Vagina (tissue), 2 donors: Measurements from ENCODE around the gene ANGPT4. TPM values are rescaled to one million over a fixed set of nuclear protein-coding genes. Genes with fewer than 3 reads are reported as not detected.

Experiments used
- DNase-seq, 2 donors: peaks; one replicate each; pipeline ENCODE4 v3.0.0-alpha.2; 2017; ENCODE audit errors: extremely low spot score in 2 of 2
- H3K27ac ChIP-seq: fragments of 200-600 bp; sonication (generic); one replicate; pipeline ENCODE4 v1.5.1; 2019
- H3K27me3 ChIP-seq: fragments of 200-600 bp; sonication (generic); one replicate; pipeline ENCODE4 v1.5.1; 2019
- H3K36me3 ChIP-seq, 2 donors: fragments of 200-600 bp; sonication (generic); one replicate each; pipeline ENCODE4 v1.5.1; 2017 to 2019
- H3K4me1 ChIP-seq: fragments of 200-600 bp; sonication (generic); one replicate; pipeline ENCODE4 v1.5.1; 2019
- H3K4me3 ChIP-seq, 2 donors: fragments of 200-600 bp; sonication (generic); 1 replicate in 1 of 2; 2 replicates in 1 of 2; pipeline ENCODE4 v1.5.1; 2016 to 2019
- H3K9me3 ChIP-seq: fragments of 200-600 bp; sonication (generic); one replicate; pipeline ENCODE4 v1.5.1; 2019
- POLR2A ChIP-seq, 2 donors: fragments of 450-650 bp; IDR thresholded peaks; one replicate each; pipeline ENCODE4 v1.6.1; 2017; ENCODE audit warnings: antibody characterized with exemption in 2 of 2, mild to moderate bottlenecking in 2 of 2, moderate library complexity in 2 of 2
- POLR2AphosphoS5 ChIP-seq, 2 donors: sonication (generic); formaldehyde crosslinking; IDR thresholded peaks; one replicate each; pipeline ENCODE4 v1.9.0; 2017; ENCODE audit warnings: antibody characterized with exemption in 2 of 2, mild to moderate bottlenecking in 2 of 2, low read depth in 1 of 2; ENCODE audit not compliant: insufficient read depth in 1 of 2
- intact Hi-C: fragments of 100-400 bp; cut with DNase I; formaldehyde crosslinking; loops from one replicate; pipeline ENCODE4 v1.15.1; 2023
- total RNA-seq: library from RNA; depleted of rRNA; stranded (reverse); fragments of >200 nt; gene quantifications from one replicate; pipeline ENCODE4 v1.2.3, GENCODE V29; 2016
- TF ChIP-seq, protein P1 (sequence below), 3 experiments: fragments of 450-650 bp in 2 of 3; fragments of 200-600 bp in 1 of 3; sonication (generic) in 1 of 3; IDR thresholded peaks; one replicate each; pipeline ENCODE4 v1.5.1; 2017 to 2019; ENCODE audit warnings: antibody characterized with exemption in 3 of 3, mild to moderate bottlenecking in 2 of 3, moderate library complexity in 2 of 3

ANGPT4 gene
- total RNA-seq, 1 donor from 2014 or later, result 0.98 TPM

DNA sequence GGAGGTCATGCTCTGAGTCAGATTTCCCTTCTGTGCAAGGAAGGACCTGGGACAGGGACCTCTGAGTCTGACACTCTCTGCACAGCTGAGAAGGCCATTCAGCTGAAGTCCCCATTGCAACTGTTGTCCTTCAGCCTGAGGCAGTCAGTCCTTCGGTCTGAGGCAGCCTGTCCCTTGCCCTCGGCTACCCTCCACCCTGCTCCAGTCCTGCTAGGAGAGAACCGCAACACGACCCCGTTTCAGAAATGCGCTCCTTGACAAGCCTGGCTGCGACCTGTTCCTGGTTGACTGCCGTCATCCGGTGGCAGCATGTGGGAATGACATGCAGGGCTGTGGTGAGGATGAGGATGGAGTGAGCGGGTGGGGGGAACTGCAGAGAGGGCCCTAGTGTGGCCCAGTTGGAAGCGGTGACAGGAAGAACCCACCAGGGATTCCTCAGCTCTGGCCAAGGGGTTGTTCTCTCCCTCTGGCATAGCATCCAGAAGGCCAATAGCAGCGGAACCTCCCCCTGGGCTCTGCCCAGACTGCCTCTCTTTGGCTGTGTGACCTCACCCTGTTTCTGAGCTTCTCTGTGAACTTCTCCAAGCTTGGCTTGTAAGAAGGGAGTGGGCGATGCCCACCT lies 40.3 kb upstream of the ANGPT4 start:
- no peaks in the 10 kb centered on the region for H3K27me3 ChIP-seq

DNA sequence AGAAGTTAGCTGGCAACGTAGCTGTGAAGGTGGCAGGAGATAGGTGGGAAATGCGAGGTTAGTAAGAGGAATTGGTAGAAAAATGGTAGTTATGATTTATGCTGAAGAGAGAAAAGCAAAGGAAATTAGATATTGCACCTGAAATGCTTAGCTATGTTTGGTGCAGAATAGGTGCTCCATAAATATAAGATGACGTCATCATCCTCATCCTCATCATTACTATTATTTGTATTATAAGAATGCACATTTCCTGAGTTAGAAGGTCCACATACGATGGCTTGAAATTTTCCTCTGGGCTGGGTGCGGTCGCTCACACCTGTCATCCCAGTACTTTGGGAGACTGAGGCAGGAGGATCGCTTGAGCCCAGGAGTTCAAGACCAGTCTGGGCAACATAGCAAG lies 39.5 kb upstream of the ANGPT4 start:
- Histone ChIP-seq H3K27me3 (no peaks in the 10 kb centered on the region), H3K36me3 (no peaks in the 10 kb centered on the region)
- no peak for TF ChIP-seq POLR2AphosphoS5 (IDR thresholded peaks at IDR 0.05; ENCODE audit: insufficient read depth in 1 of 2, low read depth in 1 of 2)
- TF ChIP-seq, protein P1, sequence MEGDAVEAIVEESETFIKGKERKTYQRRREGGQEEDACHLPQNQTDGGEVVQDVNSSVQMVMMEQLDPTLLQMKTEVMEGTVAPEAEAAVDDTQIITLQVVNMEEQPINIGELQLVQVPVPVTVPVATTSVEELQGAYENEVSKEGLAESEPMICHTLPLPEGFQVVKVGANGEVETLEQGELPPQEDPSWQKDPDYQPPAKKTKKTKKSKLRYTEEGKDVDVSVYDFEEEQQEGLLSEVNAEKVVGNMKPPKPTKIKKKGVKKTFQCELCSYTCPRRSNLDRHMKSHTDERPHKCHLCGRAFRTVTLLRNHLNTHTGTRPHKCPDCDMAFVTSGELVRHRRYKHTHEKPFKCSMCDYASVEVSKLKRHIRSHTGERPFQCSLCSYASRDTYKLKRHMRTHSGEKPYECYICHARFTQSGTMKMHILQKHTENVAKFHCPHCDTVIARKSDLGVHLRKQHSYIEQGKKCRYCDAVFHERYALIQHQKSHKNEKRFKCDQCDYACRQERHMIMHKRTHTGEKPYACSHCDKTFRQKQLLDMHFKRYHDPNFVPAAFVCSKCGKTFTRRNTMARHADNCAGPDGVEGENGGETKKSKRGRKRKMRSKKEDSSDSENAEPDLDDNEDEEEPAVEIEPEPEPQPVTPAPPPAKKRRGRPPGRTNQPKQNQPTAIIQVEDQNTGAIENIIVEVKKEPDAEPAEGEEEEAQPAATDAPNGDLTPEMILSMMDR (IDR thresholded peaks at IDR 0.05), result no peak
- TF ChIP-seq POLR2A (IDR thresholded peaks at IDR 0.05), result no peak

More for the DNA sequence above, 40.3 kb upstream of the ANGPT4 start:
- Histone ChIP-seq H3K27ac (no peak overlapping the region), H3K36me3 (no peaks in the 10 kb centered on the region), H3K4me3 (no peak overlapping the region), H3K9me3 (no peaks in the 10 kb centered on the region), H3K4me1 (no peaks in the 10 kb centered on the region)
- DNase-seq, result no peak
- intact Hi-C loops, result no loop called here
- TF ChIP-seq, protein P1 (IDR thresholded peaks at IDR 0.05), result peak; percentile 94 to 95 (median 94)
- no peak for TF ChIP-seq POLR2A (IDR thresholded peaks at IDR 0.05)

GRCh38 chr20:955111-955510 lies 39.0 kb upstream of the ANGPT4 start:
- no peaks in the 10 kb centered on the region for H3K36me3 ChIP-seq
- intact Hi-C loops, result no loop called here
- no peaks in the 10 kb centered on the region for H3K9me3 ChIP-seq
- DNase-seq, result no peak
- no peaks in the 10 kb centered on the region for H3K27me3 ChIP-seq
- H3K4me1 ChIP-seq, result no peaks in the 10 kb centered on the region
- no peak overlapping the region for H3K4me3 ChIP-seq
- TF ChIP-seq POLR2A (IDR thresholded peaks at IDR 0.05) (no peak), POLR2AphosphoS5 (IDR thresholded peaks at IDR 0.05; ENCODE audit: insufficient read depth in 1 of 2, low read depth in 1 of 2) (no peak)
- TF ChIP-seq, protein P1 (IDR thresholded peaks at IDR 0.05), result no peak
- H3K27ac ChIP-seq, result no peak overlapping the region

More for the DNA sequence above, 39.5 kb upstream of the ANGPT4 start:
- Histone ChIP-seq H3K27ac (no peak overlapping the region), H3K4me1 (no peaks in the 10 kb centered on the region), H3K4me3 (no peak overlapping the region), H3K9me3 (no peaks in the 10 kb centered on the region)
- DNase-seq, result no peak
- intact Hi-C loops, result no loop called here

GRCh38 chr20:953742-954141 lies 37.6 kb upstream of the ANGPT4 start:
- H3K27me3 ChIP-seq, result no peaks in the 10 kb centered on the region
- no peaks in the 10 kb centered on the region for H3K36me3 ChIP-seq
- H3K9me3 ChIP-seq, result no peaks in the 10 kb centered on the region
- no peak for DNase-seq
- intact Hi-C loops, result no loop called here
- H3K4me1 ChIP-seq, result no peaks in the 10 kb centered on the region
- H3K27ac ChIP-seq, result no peak overlapping the region
- H3K4me3 ChIP-seq, result no peak overlapping the region
- no peak for TF ChIP-seq POLR2AphosphoS5 (IDR thresholded peaks at IDR 0.05; ENCODE audit: insufficient read depth in 1 of 2, low read depth in 1 of 2)
- TF ChIP-seq, protein P1 (IDR thresholded peaks at IDR 0.05), result no peak
- no peak for TF ChIP-seq POLR2A (IDR thresholded peaks at IDR 0.05)

GRCh38 chr20:952196-952795 lies 36.2 kb upstream of the ANGPT4 start:
- Histone ChIP-seq H3K27me3 (no peaks in the 10 kb centered on the region), H3K36me3 (no peaks in the 10 kb centered on the region), H3K9me3 (no peaks in the 10 kb centered on the region), H3K4me1 (no peaks in the 10 kb centered on the region), H3K27ac (no peak overlapping the region), H3K4me3 (no peak overlapping the region)
- no peak for DNase-seq
- TF ChIP-seq POLR2A (IDR thresholded peaks at IDR 0.05), result no peak
- no peak for TF ChIP-seq POLR2AphosphoS5 (IDR thresholded peaks at IDR 0.05; ENCODE audit: insufficient read depth in 1 of 2, low read depth in 1 of 2)
- TF ChIP-seq, protein P1 (IDR thresholded peaks at IDR 0.05), result no peak
- intact Hi-C loops, result no loop called here
